Heart right ventricle (tissue), 16 donors: Measurements from ENCODE around the gene GALNT7. TPM values are rescaled to one million over a fixed set of nuclear protein-coding genes. Genes with fewer than 3 reads are reported as not detected.

ENCODE experiments used
- ATAC-seq, 8 donors: fragments of 200-7000 bp; cut with Tn5 transposase; one replicate each; pipeline ENCODE4 v1.9.1; 2020; ENCODE audit warnings: mild to moderate bottlenecking in 8 of 8, moderate library complexity in 8 of 8, moderate number of reproducible peaks in 1 of 8
- DNase-seq, 2 donors: peaks; one replicate each; pipeline ENCODE4 v3.0.0-alpha.2; 2020
- H3K27ac ChIP-seq, 10 donors: fragments of 200-600 bp; sonication (generic) in 2 of 10; one replicate each; pipeline versions ENCODE4 v1.5.0 to v1.8.0; 2020 to 2022; ENCODE audit warnings: mild to moderate bottlenecking in 3 of 10
- H3K27me3 ChIP-seq, 7 donors: fragments of 200-600 bp; one replicate each; pipeline ENCODE4 v1.8.0; 2021 to 2022; ENCODE audit warnings: mild to moderate bottlenecking in 2 of 7
- H3K36me3 ChIP-seq, 9 donors: fragments of 200-600 bp; sonication (generic) in 1 of 9; one replicate each; pipeline versions ENCODE4 v1.5.0 to v1.8.0; 2020 to 2022; ENCODE audit warnings: mild to moderate bottlenecking in 2 of 9
- H3K4me1 ChIP-seq, 9 donors: fragments of 200-600 bp; sonication (generic) in 1 of 9; one replicate each; pipeline versions ENCODE4 v1.5.0 to v1.8.0; 2020 to 2022; ENCODE audit warnings: mild to moderate bottlenecking in 4 of 9
- H3K4me3 ChIP-seq, 10 donors: fragments of 200-600 bp; sonication (generic) in 2 of 10; one replicate each; pipeline versions ENCODE4 v1.5.0 to v1.8.0; 2020 to 2022; ENCODE audit warnings: mild to moderate bottlenecking in 7 of 10, moderate library complexity in 2 of 10
- H3K9me3 ChIP-seq, 11 donors: fragments of 200-600 bp in 10 of 11; sonication (generic) in 2 of 11; one replicate each; pipeline versions ENCODE4 v1.5.0 to v1.8.0; 2013 to 2022; ENCODE audit warnings: mild to moderate bottlenecking in 2 of 11, control low read depth in 1 of 11, moderate library complexity in 1 of 11
- whole genome bisulfite sequencing, 2 donors: extraction: QIAGEN DNeasy Blood & Tissue Kit; methylation state at CpG; one replicate each; pipeline ENCODE4 v1.1.7; 2013; ENCODE audit warnings: inconsistent platforms in 1 of 2; 5-methylcytosine and 5-hydroxymethylcytosine counted together
- intact Hi-C, 10 donors: fragments of 100-400 bp; cut with DNase I; formaldehyde crosslinking; loops; one replicate each; pipeline versions ENCODE4 v1.11.1 to v1.14.2; 2022
- polyA plus RNA-seq, 2 donors: library from polyadenylated mRNA; stranded (reverse); fragments of 200-250 nt; gene quantifications; one replicate each; pipeline ENCODE4 v1.2.3, GENCODE V29; 2013
- total RNA-seq, 10 donors: library from RNA; stranded (reverse); fragmentation: NEBNext Ultra II Directional in 3 of 10; extraction: Animal tissue kit (Norgen Biotek cat#: 25700) in 3 of 10; gene quantifications; one replicate each; pipeline versions ENCODE4 v1.2.1 to v1.2.4, GENCODE V29; 2021 to 2023
- TF ChIP-seq, protein P1 (sequence below), 9 donors: fragments of 200-600 bp; sonication (generic) in 2 of 9; IDR thresholded peaks; one replicate each; pipeline versions ENCODE4 v1.5.0 to v1.8.0; 2021 to 2022; ENCODE audit warnings: antibody characterized with exemption in 9 of 9, mild to moderate bottlenecking in 5 of 9, moderate library complexity in 1 of 9
- donor health status: Arrhythmogenic right ventricular cardiomyopathy.
- donor health status: ischemic (EF 13 %, LVEDD 7.1; RV severe dilation, severe dysfunction).
- donor health status: healthy with polysubstance abuse.
- donor health status: DM: no; HTN: yes; CAD: no.
- donor health status: DM: no; HTN: no; CAD: no.
- donor health status: ischemic (EF 25% LVEDD 6.9; RV normal size, moderate dysfunction).
- donor health status: ischemic (EF 25% LVEDD 5.7; RV mildly dilated, moderate dysfunction).
- donor health status: healthy.
- donor health status: DM: yes; HTN: yes; CAD: no.
- donor health status: Ischemic cardiomyopathy.
- donor health status: ischemic (EF 35%, LVEDD 5.7; RV mildly dilated, moderate dysfunction).
- donor health status: nonischemic (EF 11% LVEDD 7.7; RV severe dilation, severe dysfunction).
- donor health status: DM: yes; HTN: yes; CAD: no.
- donor health status: PGD.
- donor health status: ischemic (EF 29% LVEDD 5.4; RV normal size, mild dysfunction).
- donor health status: nonischemic (EF 23%, LVEDD 6.1; RV moderate dilation, normal function).

GALNT7 gene
- total and polyA plus RNA-seq, 12 donors: 2.2 to 8.8 (median 5.3) TPM

DNA sequence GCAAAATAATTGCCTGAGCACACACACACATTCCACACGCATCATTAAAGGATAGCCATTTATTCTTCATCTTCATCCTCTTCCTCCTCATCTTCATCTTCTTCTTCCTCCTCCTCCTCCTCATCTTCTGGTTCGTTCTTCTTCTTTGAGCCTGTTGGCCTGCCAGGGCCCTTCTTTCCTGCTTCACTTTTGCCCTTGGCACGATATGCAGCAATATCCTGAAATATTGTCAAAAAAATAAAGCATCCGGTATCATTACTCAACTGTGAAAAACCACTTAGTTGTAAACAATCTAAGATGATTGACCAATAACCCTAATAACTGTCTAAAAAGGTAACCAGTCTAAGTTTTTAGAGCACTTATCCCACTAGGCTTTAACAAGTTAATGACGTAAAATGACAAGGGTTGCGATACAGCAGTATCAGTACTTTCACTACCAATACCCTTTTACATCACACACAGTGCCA, 163.4 kb downstream of the GALNT7 start:
- TF ChIP-seq, protein P1, sequence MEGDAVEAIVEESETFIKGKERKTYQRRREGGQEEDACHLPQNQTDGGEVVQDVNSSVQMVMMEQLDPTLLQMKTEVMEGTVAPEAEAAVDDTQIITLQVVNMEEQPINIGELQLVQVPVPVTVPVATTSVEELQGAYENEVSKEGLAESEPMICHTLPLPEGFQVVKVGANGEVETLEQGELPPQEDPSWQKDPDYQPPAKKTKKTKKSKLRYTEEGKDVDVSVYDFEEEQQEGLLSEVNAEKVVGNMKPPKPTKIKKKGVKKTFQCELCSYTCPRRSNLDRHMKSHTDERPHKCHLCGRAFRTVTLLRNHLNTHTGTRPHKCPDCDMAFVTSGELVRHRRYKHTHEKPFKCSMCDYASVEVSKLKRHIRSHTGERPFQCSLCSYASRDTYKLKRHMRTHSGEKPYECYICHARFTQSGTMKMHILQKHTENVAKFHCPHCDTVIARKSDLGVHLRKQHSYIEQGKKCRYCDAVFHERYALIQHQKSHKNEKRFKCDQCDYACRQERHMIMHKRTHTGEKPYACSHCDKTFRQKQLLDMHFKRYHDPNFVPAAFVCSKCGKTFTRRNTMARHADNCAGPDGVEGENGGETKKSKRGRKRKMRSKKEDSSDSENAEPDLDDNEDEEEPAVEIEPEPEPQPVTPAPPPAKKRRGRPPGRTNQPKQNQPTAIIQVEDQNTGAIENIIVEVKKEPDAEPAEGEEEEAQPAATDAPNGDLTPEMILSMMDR (IDR thresholded peaks at IDR 0.05): no peak
- peaks cover 0 to 58% (median 20%) of the 10 kb centered on the region in 9 donors for H3K36me3 ChIP-seq
- H3K27ac ChIP-seq: peak overlapping the region in 5 of 10 donors; percentile 92 to 100 (median 99)
- H3K4me1 ChIP-seq: peaks cover 12 to 40% (median 26%) of the 10 kb centered on the region in 9 donors
- peak overlapping the region in 6 of 10 donors; percentile 69 to 96 (median 91) for H3K4me3 ChIP-seq
- no peaks in the 10 kb centered on the region for H3K27me3 ChIP-seq
- intact Hi-C loops: loop anchor here in 1 of 10 donors (5.0 kb wide), 1 partner anchor 40 kb away; the partner anchor contains the start of gene SAP30
- WGBS, 2 donors: 23 to 25% methylated on average over 6 of the region's 6 CpGs
- no peaks in the 10 kb centered on the region for H3K9me3 ChIP-seq
- DNase-seq: no peak
- ATAC-seq: no peak

DNA sequence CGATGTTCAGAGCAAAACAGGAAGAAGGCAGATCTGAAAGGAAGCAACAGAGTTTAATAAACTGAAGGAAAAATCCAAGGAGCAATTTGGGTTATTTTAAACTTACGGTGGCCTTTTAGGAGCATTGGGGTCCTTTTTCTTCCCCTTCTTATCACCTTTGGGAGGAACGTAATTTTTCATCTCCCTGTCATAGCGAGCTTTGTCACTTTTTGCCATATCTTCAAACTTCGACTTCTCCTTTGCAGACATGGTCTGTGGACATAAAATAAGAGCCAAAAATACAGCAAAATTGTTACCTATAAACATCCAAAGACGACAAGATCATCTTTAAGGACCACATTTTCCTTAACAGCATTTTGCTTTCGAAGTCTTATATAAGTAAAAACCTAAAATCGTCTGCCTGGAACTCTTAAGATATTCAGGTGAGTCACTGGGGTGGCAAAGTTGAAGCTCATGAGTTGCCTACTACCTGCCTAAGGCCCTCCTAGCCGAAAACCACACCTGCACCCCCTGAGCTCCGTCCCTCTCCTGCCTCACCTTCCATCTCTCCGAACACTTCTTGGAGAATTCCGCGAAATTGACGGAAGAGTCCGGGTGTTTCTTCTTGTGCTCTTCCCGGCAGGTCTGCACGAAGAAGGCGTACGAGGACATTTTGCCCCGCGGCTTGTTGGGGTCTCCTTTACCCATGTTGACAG, 164.5 kb downstream of the GALNT7 start:
- peak overlapping the region; percentile 92 to 100 (median 98) for H3K27ac ChIP-seq
- H3K27me3 ChIP-seq: no peaks in the 10 kb centered on the region
- H3K4me1 ChIP-seq: peaks cover 12 to 40% (median 26%) of the 10 kb centered on the region in 9 donors
- intact Hi-C loops: loop anchor here in 1 of 10 donors (5.0 kb wide), 1 partner anchor 39 kb away; the partner anchor contains the start of gene SAP30
- DNase-seq (no peak), ATAC-seq (no peak)
- H3K9me3 ChIP-seq: no peaks in the 10 kb centered on the region
- H3K36me3 ChIP-seq: peaks cover 0 to 49% (median 18%) of the 10 kb centered on the region in 9 donors
- peak overlapping the region; percentile 69 to 100 (median 91) for H3K4me3 ChIP-seq
- WGBS, 2 donors: 4 to 6% methylated on average over 21 of the region's 21 CpGs
- TF ChIP-seq, protein P1 (IDR thresholded peaks at IDR 0.05): no peak

DNA sequence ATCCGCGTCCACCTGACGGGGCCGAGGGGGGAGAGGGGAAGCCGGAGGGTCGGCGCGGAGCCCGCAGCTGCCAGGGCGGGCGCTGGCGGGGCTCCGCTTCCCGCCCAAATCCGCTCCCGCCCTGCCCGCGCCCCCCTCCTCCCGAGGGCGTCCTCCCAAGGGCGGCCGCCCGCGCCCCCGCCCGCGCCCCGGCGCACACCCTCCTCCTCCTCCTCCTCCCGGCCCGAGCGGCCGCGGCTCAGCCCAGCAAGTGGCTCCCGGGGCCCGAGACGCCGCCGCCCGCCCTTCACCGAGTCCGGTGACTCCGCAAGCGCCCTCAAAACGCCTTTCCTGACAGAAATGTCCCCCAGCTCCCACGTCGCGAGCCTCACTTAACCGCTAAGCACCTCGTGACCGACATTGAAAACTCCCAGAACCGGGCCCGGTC, 165.1 kb downstream of the GALNT7 start:
- Histone ChIP-seq H3K27ac (peak overlapping the region; percentile 92 to 100 (median 98)), H3K9me3 (no peaks in the 10 kb centered on the region), H3K36me3 (peaks cover 0 to 43% (median 14%) of the 10 kb centered on the region in 9 donors), H3K4me1 (peaks cover 12 to 40% (median 26%) of the 10 kb centered on the region in 9 donors), H3K4me3 (peak overlapping the region; percentile 69 to 100 (median 91)), H3K27me3 (no peaks in the 10 kb centered on the region)
- TF ChIP-seq, protein P1 (IDR thresholded peaks at IDR 0.05): no peak
- intact Hi-C loops: loop anchor here in 8 of 10 donors (1.0 to 5.0 kb wide), 5 partner anchors 35 to 39 kb away; partner anchors contain the start of gene SAP30 (in 5 of the 8)
- DNase-seq (peak; percentile 59 to 75), ATAC-seq (peak; percentile 54 to 86 (median 62))
- 0% methylated on average over 33 to 53 of the region's 53 CpGs for WGBS, 2 donors

- peak; percentile 99 to 100 for DNase-seq
- ATAC-seq: peak; percentile 97 to 100 (median 98)
- H3K4me1 ChIP-seq: peaks cover 12 to 40% (median 26%) of the 10 kb centered on the region in 9 donors
These were observed 165.7 kb downstream of the GALNT7 start, which contains the start of gene HMGB2 for GRCh38 chr4:173334085-173334890. TSS of gene HMGB2 (minus strand) at chr4:173334358. CDS start at chr4:173333649, 709 bp downstream.

More at GRCh38 chr4:173334085-173334890, 165.7 kb downstream of the GALNT7 start, which contains the start of gene HMGB2:
- intact Hi-C loops: loop anchor here in 8 of 10 donors (1.0 to 5.0 kb wide), 5 partner anchors 35 to 39 kb away; partner anchors contain the start of gene SAP30 (in 5 of the 8)
- H3K9me3 ChIP-seq: no peaks in the 10 kb centered on the region
- TF ChIP-seq, protein P1 (IDR thresholded peaks at IDR 0.05): no peak
- peaks cover 0 to 37% (median 12%) of the 10 kb centered on the region in 9 donors for H3K36me3 ChIP-seq
- peak within 1 kb of the TSS; percentile 69 to 100 (median 92) for H3K4me3 ChIP-seq
- H3K27ac ChIP-seq: peak within 1 kb of the TSS; percentile 92 to 100 (median 98)
- WGBS, 2 donors: 0% methylated on average over 61 of the region's 61 CpGs
- H3K27me3 ChIP-seq: no peaks in the 10 kb centered on the region
